ENCODE data around the gene ZNF436. TPM values are rescaled to one million over a fixed set of nuclear protein-coding genes. Genes with fewer than 3 reads are reported as not detected.

ZNF436 gene
- total RNA-seq, 4 donors from 2014 or later, result 12.1 to 88.8 (median 21.6) TPM

GRCh38 chr1:23352096-23352695 is 17.4 kb downstream of the ZNF436 start:
- DNase-seq, result no peak
- no peaks in the 10 kb centered on the region for H3K4me1 ChIP-seq
- no peaks in the 10 kb centered on the region for H3K9me3 ChIP-seq
- no peaks in the 10 kb centered on the region for H3K36me3 ChIP-seq
- H3K27ac ChIP-seq, result no peak overlapping the region
- no peak for TF ChIP-seq CTCF (IDR thresholded peaks at IDR 0.05)
- no peak for TF ChIP-seq POLR2A (IDR thresholded peaks at IDR 0.05)
- no peak overlapping the region for H3K4me3 ChIP-seq
- no peaks in the 10 kb centered on the region for H3K27me3 ChIP-seq
- intact Hi-C loops (cut with DNase I; ENCODE audit: low total_unique reads), result no loop called here

- Histone ChIP-seq H3K36me3 (no peaks in the 10 kb centered on the region), H3K9me3 (no peaks in the 10 kb centered on the region), H3K4me1 (peaks cover 0 to 3% of the 10 kb centered on the region in 2 donors), H3K4me3 (no peak overlapping the region), H3K27ac (no peak overlapping the region), H3K27me3 (no peaks in the 10 kb centered on the region)
- TF ChIP-seq POLR2A (IDR thresholded peaks at IDR 0.05), result no peak
- no peak for TF ChIP-seq CTCF (IDR thresholded peaks at IDR 0.05)
- no peak for DNase-seq
- intact Hi-C loops (cut with DNase I; ENCODE audit: low total_unique reads), result loop anchor here (2.0 kb wide), 1 partner anchor 23 kb away; the partner anchor contains the start of gene ZNF436
These were observed 23.7 kb downstream of the ZNF436 start for GRCh38 chr1:23345920-23346319.

- peak in 1 of 2 donors; percentile 24 for DNase-seq
- TF ChIP-seq CTCF (IDR thresholded peaks at IDR 0.05) (no peak), POLR2A (IDR thresholded peaks at IDR 0.05) (no peak)
- H3K9me3 ChIP-seq, result no peaks in the 10 kb centered on the region
- no peaks in the 10 kb centered on the region for H3K36me3 ChIP-seq
- H3K27me3 ChIP-seq, result no peaks in the 10 kb centered on the region
- intact Hi-C loops (cut with DNase I; ENCODE audit: low total_unique reads), result loop anchor here (2.0 kb wide), 1 partner anchor 24 kb away; the partner anchor contains the start of gene ZNF436
- H3K4me3 ChIP-seq, result peak overlapping the region; percentile 78 to 80
- peak overlapping the region; percentile 95 to 99 for H3K27ac ChIP-seq
- H3K4me1 ChIP-seq, result peaks cover 0 to 3% of the 10 kb centered on the region in 2 donors
These were observed 24.6 kb downstream of the ZNF436 start for GRCh38 chr1:23344987-23345472.

GRCh38 chr1:23344111-23344986 is 25.3 kb downstream of the ZNF436 start, which contains the start of gene HNRNPR:
Gene HNRNPR, minus strand, starts transcription at chr1:23344284. Its CDS starts 3,276 bp downstream, at chr1:23341008.
- H3K27me3 ChIP-seq, result no peaks in the 10 kb centered on the region
- intact Hi-C loops (cut with DNase I; ENCODE audit: low total_unique reads), result loop anchor here (2.0 kb wide), 1 partner anchor 24 kb away; the partner anchor contains the start of gene ZNF436
- H3K36me3 ChIP-seq, result no peaks in the 10 kb centered on the region
- H3K9me3 ChIP-seq, result no peaks in the 10 kb centered on the region
- H3K27ac ChIP-seq, result peak within 1 kb of the TSS; percentile 95 to 99
- DNase-seq, result peak; percentile 100
- TF ChIP-seq POLR2A (IDR thresholded peaks at IDR 0.05), result peak; percentile 70 to 94
- peak in 2 of 4 experiments; percentile 21 to 24 for TF ChIP-seq CTCF (IDR thresholded peaks at IDR 0.05)
- peaks cover 0 to 3% of the 10 kb centered on the region in 2 donors for H3K4me1 ChIP-seq
- peak within 1 kb of the TSS; percentile 78 to 80 for H3K4me3 ChIP-seq
